CD14-positive monocyte (primary cell): Measurements from ENCODE around the gene DMWD. TPM values are rescaled to one million over a fixed set of nuclear protein-coding genes. Genes with fewer than 3 reads are reported as not detected.

Experiments
- DNase-seq, 3 donors: peaks; one replicate each; pipeline ENCODE4 v3.0.0-alpha.2; 2011 to 2022
- H2AFZ ChIP-seq: 2 replicates; pipeline ENCODE4 v1.6.0; 2012; ENCODE audit warnings: mild to moderate bottlenecking, low read depth, low read length, inconsistent platforms; ENCODE audit not compliant: insufficient read depth, poor library complexity, severe bottlenecking
- H3K27ac ChIP-seq, 2 donors: 1 replicate in 1 of 2; 2 replicates in 1 of 2; pipeline ENCODE4 v1.5.1; 2012 to 2013; ENCODE audit warnings: low read length in 2 of 2, control low read depth in 1 of 2, inconsistent platforms in 1 of 2, low read depth in 1 of 2, mild to moderate bottlenecking in 1 of 2
- H3K27me3 ChIP-seq, 2 donors: one replicate each; pipeline versions ENCODE4 v1.6.0 to v1.6.1; 2011 to 2013; ENCODE audit warnings: low read length in 2 of 2; ENCODE audit not compliant: control insufficient read depth in 2 of 2, insufficient read depth in 2 of 2
- H3K36me3 ChIP-seq, 2 donors: replicated peaks in 1 of 2; 1 replicate in 1 of 2; 2 replicates in 1 of 2; pipeline versions ENCODE4 v1.5.1 to v1.6.1; 2012 to 2013; ENCODE audit warnings: low read length in 2 of 2, control low read depth in 1 of 2, inconsistent platforms in 1 of 2, mild to moderate bottlenecking in 1 of 2; ENCODE audit not compliant: insufficient read depth in 2 of 2, control insufficient read depth in 1 of 2
- H3K4me1 ChIP-seq, 2 donors: 1 replicate in 1 of 2; 2 replicates in 1 of 2; pipeline versions ENCODE4 v1.5.1 to v1.6.1; 2012 to 2013; ENCODE audit warnings: low read length in 2 of 2, control low read depth in 1 of 2, inconsistent platforms in 1 of 2, mild to moderate bottlenecking in 1 of 2, moderate library complexity in 1 of 2; ENCODE audit not compliant: insufficient read depth in 2 of 2, control insufficient read depth in 1 of 2
- H3K4me2 ChIP-seq: replicated peaks from 2 replicates; pipeline ENCODE3; 2012; ENCODE audit warnings: low read length, moderate library complexity, mild to moderate bottlenecking; ENCODE audit not compliant: poor library complexity, severe bottlenecking; ENCODE audit errors: extremely low read depth
- H3K4me3 ChIP-seq, 3 experiments: fragments of 200-600 bp in 1 of 3; sonication (generic) in 1 of 3; replicated peaks in 1 of 3; 1 replicate in 2 of 3; 2 replicates in 1 of 3; pipeline ENCODE4 v1.5.1; 2011 to 2013; ENCODE audit warnings: low read length in 3 of 3, mild to moderate bottlenecking in 3 of 3, control low read depth in 2 of 3, low read depth in 2 of 3, inconsistent platforms in 1 of 3, moderate library complexity in 1 of 3
- H3K79me2 ChIP-seq: 2 replicates; pipeline ENCODE4 v1.6.0; 2012; ENCODE audit warnings: mild to moderate bottlenecking, control low read depth, inconsistent platforms, low read length, moderate library complexity; ENCODE audit not compliant: insufficient read depth
- H3K9ac ChIP-seq: 2 replicates; pipeline ENCODE4 v1.6.0; 2017; ENCODE audit warnings: low read length, mild to moderate bottlenecking; ENCODE audit not compliant: insufficient read depth, poor library complexity, severe bottlenecking
- H3K9me3 ChIP-seq, 2 donors: replicated peaks in 1 of 2; 1 replicate in 1 of 2; 2 replicates in 1 of 2; pipeline versions ENCODE4 v1.5.1 to v1.6.1; 2012 to 2013; ENCODE audit warnings: low read length in 2 of 2, control low read depth in 1 of 2; ENCODE audit not compliant: control insufficient read depth in 1 of 2, insufficient read depth in 1 of 2
- H4K20me1 ChIP-seq: 2 replicates; pipeline ENCODE4 v1.6.0; 2012; ENCODE audit warnings: mild to moderate bottlenecking, low read length, control low read depth, moderate library complexity; ENCODE audit not compliant: insufficient read depth
- H3K27ac Mint-ChIP-seq, 7 donors: one replicate each; pipeline ENCODE4 v1.8.0; 2020; ENCODE audit warnings: mild to moderate bottlenecking in 7 of 7, mixed read lengths in 7 of 7, moderate library complexity in 6 of 7, inconsistent platforms in 2 of 7
- H3K27me3 Mint-ChIP-seq, 3 donors: one replicate each; pipeline ENCODE4 v1.8.0; 2021 to 2022; ENCODE audit warnings: low read depth in 3 of 3, mild to moderate bottlenecking in 3 of 3, mixed read lengths in 3 of 3, moderate library complexity in 3 of 3, inconsistent platforms in 1 of 3
- H3K36me3 Mint-ChIP-seq, 2 donors: one replicate each; pipeline ENCODE4 v1.8.0; 2020; ENCODE audit warnings: mixed read lengths in 2 of 2, inconsistent platforms in 1 of 2, mild to moderate bottlenecking in 1 of 2
- H3K4me1 Mint-ChIP-seq: one replicate; pipeline ENCODE4 v1.8.0; 2020; ENCODE audit warnings: mild to moderate bottlenecking, mixed read lengths
- H3K4me3 Mint-ChIP-seq, 2 donors: one replicate each; pipeline ENCODE4 v1.8.0; 2020; ENCODE audit warnings: mild to moderate bottlenecking in 2 of 2, mixed read lengths in 2 of 2, moderate library complexity in 1 of 2
- H3K9me3 Mint-ChIP-seq, 7 donors: one replicate each; pipeline ENCODE4 v1.8.0; 2020 to 2022; ENCODE audit warnings: mixed read lengths in 7 of 7, mild to moderate bottlenecking in 6 of 7, moderate library complexity in 6 of 7, inconsistent platforms in 2 of 7
- CTCF ChIP-seq: fragments of 200-600 bp; IDR thresholded peaks from one replicate; pipeline ENCODE4 v1.8.0; 2022; ENCODE audit warnings: antibody characterized with exemption, mild to moderate bottlenecking
- WGBS: methylation state at CpG from one replicate; pipeline ENCODE4 v1.1.5; 2013; ENCODE audit warnings: missing lambda C conversion rate; ENCODE audit not compliant: insufficient coverage; 5-methylcytosine and 5-hydroxymethylcytosine counted together
- intact Hi-C, 2 donors: fragments of 100-400 bp; cut with micrococcal nuclease; formaldehyde crosslinking; loops; one replicate each; pipeline versions ENCODE4 v1.15.0 to v1.15.1; 2023
- polyA plus RNA-seq, 3 donors: library from polyadenylated mRNA; depleted of rRNA in 1 of 3; unstranded in 2 of 3; stranded (reverse) in 1 of 3; fragments of 300-500 nt in 2 of 3; fragments of >200 nt in 1 of 3; fragmentation: Illumina TruSeq in 2 of 3; gene quantifications; 1 replicate in 2 of 3; 2 replicates in 1 of 3; pipeline ENCODE4 v1.2.3, GENCODE V29; 2012 to 2021

Gene DMWD
- polyA plus RNA-seq, 3 donors, result 1.5 to 3.4 (median 2.4) TPM

- H3K4me1 Mint-ChIP-seq, result no peaks in the 10 kb centered on the region
- H3K36me3 Mint-ChIP-seq, result no peaks in the 10 kb centered on the region
- Histone ChIP-seq H3K79me2 (no peaks in the 10 kb centered on the region), H3K4me2 (no peak overlapping the region), H3K4me3 (no peak overlapping the region), H3K9me3 (no peaks in the 10 kb centered on the region), H3K4me1 (no peaks in the 10 kb centered on the region), H3K9ac (no peak overlapping the region), H4K20me1 (no peaks in the 10 kb centered on the region), H3K27me3 (peaks cover 0 to 15% of the 10 kb centered on the region in 2 donors), H3K27ac (no peak overlapping the region), H3K36me3 (no peaks in the 10 kb centered on the region), H2AFZ (no peak overlapping the region)
- intact Hi-C loops, result no loop called here
- H3K27ac Mint-ChIP-seq, result no peak overlapping the region
- no peak for TF ChIP-seq CTCF
- peaks cover 0 to 2% (median 0%) of the 10 kb centered on the region in 7 donors for H3K9me3 Mint-ChIP-seq
- no peak overlapping the region for H3K4me3 Mint-ChIP-seq
- H3K27me3 Mint-ChIP-seq, result peaks cover 42 to 52% (median 42%) of the 10 kb centered on the region in 3 donors
- DNase-seq, result no peak
- whole genome bisulfite sequencing, result 97% methylated on average over 5 of the region's 6 CpGs
These were observed 47.0 kb downstream of the DMWD start for GRCh38 chr19:45745606-45746005.

GRCh38 chr19:45742969-45743368 is 49.7 kb downstream of the DMWD start:
- peaks cover 16 to 17% of the 10 kb centered on the region in 2 donors for H3K4me1 ChIP-seq
- no peak overlapping the region for H3K4me3 ChIP-seq
- H3K79me2 ChIP-seq, result no peaks in the 10 kb centered on the region
- no peak for TF ChIP-seq CTCF
- H3K36me3 ChIP-seq, result no peaks in the 10 kb centered on the region
- H2AFZ ChIP-seq, result no peak overlapping the region
- no peak overlapping the region for H3K9ac ChIP-seq
- H3K4me2 ChIP-seq, result no peak overlapping the region
- H3K27me3 ChIP-seq, result peaks cover 0 to 15% of the 10 kb centered on the region in 2 donors
- intact Hi-C loops, result no loop called here
- Mint-ChIP-seq H3K36me3 (no peaks in the 10 kb centered on the region), H3K4me1 (peaks cover 16% of the 10 kb centered on the region), H3K27me3 (peaks cover 31 to 46% (median 41%) of the 10 kb centered on the region in 3 donors), H3K4me3 (no peak overlapping the region), H3K9me3 (peaks cover 0 to 1% (median 0%) of the 10 kb centered on the region in 7 donors), H3K27ac (no peak overlapping the region)
- WGBS, result 100% methylated on average over 2 of the region's 4 CpGs
- no peak for DNase-seq
- H3K9me3 ChIP-seq, result no peaks in the 10 kb centered on the region
- H4K20me1 ChIP-seq, result no peaks in the 10 kb centered on the region
- no peak overlapping the region for H3K27ac ChIP-seq
